HG03025 (cell line): ENCODE data around the gene PITPNM3.

Experiments
- ATAC-seq: cut with Tn5 transposase; IDR thresholded peaks from one replicate; pipeline ENCODE4 v1.9.1; 2021; ENCODE audit warnings: mild to moderate bottlenecking, moderate library complexity; ENCODE audit not compliant: unreplicated experiment, low FRiP score

Gene PITPNM3

GRCh38 chr17:6426356-6427101 lies 129.8 kb downstream of the PITPNM3 start:
- no peak for ATAC-seq

GRCh38 chr17:6425407-6425806 lies 130.9 kb downstream of the PITPNM3 start:
- ATAC-seq: no peak

DNA sequence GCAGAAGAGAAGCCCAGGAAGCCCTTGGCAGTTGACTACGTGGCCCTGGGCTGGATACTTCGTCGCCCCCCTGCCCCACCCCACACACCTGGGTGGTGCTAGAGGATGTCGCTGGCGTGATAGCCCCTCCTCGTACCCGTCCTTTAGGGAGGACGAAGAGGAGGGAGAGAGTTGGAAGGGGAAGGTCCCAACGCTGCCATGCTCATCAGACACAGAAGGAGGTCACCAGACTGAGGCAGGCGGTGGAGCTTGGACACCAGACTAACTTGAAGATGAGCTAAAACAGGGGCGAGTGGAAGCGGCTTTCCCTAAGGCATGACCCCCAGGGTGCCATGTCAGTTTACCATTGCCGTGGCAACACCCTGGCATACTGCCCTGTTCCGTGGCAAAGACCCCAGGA lies 132.4 kb downstream of the PITPNM3 start:
- no peak for ATAC-seq

GRCh38 chr17:6422654-6423241 lies 133.6 kb downstream of the PITPNM3 start:
- ATAC-seq: no peak

DNA sequence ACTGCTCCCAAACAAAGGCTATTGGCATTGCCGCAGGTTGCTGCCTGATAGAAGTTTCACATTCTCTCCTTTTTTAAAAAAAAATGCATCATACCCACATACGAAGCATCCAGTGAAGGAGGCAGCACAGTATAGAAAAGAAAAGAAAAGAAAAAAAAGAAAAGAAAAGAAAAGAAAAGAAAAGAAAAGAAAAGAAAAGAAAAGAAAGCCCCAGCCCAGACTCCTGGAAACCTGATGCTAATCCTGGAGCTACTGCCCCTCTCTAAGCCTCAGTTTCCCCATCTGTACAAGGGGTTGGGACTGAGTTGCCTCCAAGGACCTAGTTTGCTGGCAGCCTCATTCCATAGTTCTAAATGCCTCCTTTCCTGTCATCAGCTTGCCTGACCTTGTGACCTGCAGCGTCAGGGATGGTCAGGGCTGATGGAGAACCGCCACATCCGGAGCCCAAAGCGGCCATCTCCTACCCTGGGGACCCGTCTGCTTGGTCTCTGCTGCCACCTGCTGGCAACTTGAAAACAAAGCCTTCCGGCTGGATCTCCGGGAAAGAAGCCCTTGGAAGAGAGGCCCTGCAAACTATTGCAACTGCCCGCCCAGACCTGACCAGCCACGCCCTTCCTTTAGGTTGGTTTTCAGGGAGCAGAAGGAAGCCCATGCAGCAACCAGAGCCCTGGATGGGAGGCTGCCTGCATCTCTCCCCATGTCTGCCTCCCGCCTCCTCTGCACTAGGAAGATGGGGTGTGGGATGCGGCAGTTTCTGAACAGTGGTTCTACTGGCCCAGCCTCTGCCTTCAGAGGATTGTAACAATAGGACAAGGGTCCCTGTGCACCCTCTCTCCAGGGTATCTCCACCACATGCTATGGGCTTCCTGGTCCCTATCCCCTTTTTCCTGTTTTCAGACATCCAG lies 134.4 kb downstream of the PITPNM3 start:
- ATAC-seq: no peak

DNA sequence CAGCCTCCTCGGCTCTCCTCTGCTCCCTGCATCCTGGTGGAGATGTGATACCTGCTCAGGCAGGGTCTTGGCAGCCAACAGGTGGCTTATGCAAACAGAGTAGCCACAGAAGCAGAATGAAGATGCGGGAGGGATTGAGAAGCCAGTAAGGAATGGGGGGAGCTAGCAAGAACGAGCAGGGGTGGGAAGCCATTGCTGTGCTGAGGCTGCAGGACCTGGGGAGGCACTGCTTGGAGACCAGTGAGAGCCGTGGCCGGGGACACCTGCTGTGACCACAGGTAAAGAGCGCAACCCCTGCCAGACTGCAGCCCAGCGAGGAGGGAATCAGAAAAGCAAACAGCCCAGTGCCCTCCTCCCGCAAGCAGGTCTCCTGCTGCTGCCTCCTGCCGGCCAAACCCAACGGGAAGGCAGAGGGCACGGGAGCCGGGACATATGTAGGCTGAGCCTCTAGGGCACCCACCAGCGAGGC lies 136.1 kb downstream of the PITPNM3 start:
- no peak for ATAC-seq

GRCh38 chr17:6415616-6416015 lies 140.7 kb downstream of the PITPNM3 start:
- no peak for ATAC-seq

DNA sequence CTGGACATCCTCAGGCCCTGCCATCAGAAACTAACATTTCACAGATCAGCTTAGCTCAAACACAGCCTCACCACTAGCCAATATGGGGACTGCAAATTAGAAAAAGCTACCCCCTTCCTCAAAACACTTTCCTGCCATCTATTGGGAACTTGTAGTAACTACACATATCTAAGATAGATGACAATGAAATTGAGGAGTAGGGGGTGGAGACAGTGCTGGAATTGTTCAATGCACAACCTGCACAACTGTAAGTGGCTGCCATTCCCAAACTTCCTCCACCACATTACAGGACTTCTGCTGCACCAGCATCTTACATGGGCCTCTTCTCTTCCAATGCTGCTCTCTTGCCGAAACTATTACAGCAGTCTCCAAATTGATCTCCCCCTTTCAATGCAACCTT lies 143.3 kb downstream of the PITPNM3 start:
- no peak for ATAC-seq

DNA sequence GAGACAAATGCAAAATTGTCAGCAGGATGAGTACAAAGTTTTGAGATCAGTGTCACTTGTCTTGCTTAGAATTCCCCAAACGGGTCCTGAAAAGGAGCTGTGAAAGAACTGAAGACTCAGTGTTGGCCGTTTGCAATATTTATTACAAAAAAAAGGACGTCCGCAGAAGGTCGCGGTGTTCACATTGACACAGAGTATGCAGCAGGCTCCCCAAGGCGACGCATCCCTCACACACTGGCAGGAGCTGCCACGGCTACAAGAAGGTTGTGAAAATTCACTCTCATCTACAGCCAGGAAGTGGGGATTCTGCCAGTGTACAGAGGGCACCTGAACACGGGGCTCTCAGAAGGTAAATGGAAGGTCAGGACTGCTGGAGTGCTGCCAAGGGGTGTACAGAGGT lies 147.6 kb downstream of the PITPNM3 start:
- ATAC-seq: no peak

DNA sequence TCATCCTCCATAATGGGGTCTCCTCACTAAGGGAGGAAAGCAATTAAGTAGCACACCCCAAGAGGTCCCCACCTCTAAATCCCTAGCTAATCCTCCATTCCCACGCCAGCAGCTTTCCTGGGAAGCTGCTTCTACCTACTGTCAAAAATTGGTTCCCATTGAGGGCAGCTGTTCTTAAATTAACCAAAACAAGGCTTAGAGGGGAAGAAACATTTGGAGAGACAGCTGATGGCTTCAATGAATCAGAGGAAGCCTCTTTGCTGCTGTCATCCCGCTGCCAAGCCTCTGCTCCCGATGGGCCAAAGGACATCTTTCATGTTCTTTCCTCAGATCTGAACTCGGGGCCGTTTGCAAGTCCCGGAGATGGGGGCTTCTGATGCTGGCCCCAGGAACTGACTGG lies 148.1 kb downstream of the PITPNM3 start:
- no peak for ATAC-seq

- no peak for ATAC-seq
Observed at GRCh38 chr17:6402258-6402657, 154.1 kb downstream of the PITPNM3 start.
